NB4 (cell line): ENCODE data around the gene ZFPM1.

ENCODE experiments used
- CTCF ChIP-seq: IDR thresholded peaks from one replicate; pipeline ENCODE4 v1.5.1; 2012; ENCODE audit warnings: low read depth, low read length
- MAX ChIP-seq: IDR thresholded peaks from 2 replicates; pipeline ENCODE4 v1.6.1; 2011; ENCODE audit warnings: low read depth, low read length
- MYC ChIP-seq: IDR thresholded peaks from 2 replicates; pipeline ENCODE4 v1.6.1; 2011; ENCODE audit warnings: low read depth, low read length
- POLR2A ChIP-seq: IDR thresholded peaks from 2 replicates; pipeline ENCODE4 v1.6.1; 2011; ENCODE audit warnings: mild to moderate bottlenecking; ENCODE audit not compliant: insufficient read length; ENCODE audit errors: extremely low read depth

GRCh38 chr16:88466949-88467348, 13.9 kb downstream of the ZFPM1 start:
- TF ChIP-seq CTCF (no peak), POLR2A (no peak), MYC (no peak), MAX (no peak)
